ENCODE data around the gene EDN2.

The EDN2 gene

DNA sequence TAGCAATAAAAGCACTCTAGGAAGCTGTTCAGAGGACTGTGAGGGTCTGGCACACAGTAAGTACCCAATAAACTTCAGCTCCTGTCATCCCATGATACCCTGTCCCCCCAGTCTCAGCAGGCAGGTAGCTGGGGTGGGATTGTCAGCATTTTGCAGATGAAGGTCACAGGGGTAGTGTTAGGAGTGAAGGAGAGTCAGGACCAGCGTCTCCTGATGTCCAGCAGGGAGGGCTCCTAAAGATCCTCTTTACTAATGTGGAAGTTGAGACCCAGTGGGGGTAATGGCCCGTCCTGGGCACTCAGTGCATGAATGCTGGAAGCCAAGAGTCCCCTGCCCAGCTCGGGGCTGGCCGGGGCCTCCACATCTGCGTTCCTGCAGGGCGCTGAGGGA lies 31.3 kb upstream of the EDN2 start:
- H3K4me1 ChIP-seq (ENCODE audit: insufficient read depth, insufficient read length) = peaks cover 18% of the 10 kb centered on the region
- no peak overlapping the region for H3K9ac ChIP-seq (ENCODE audit: insufficient read length, low read depth)
- peak overlapping the region; percentile 26 for H3K4me3 ChIP-seq (ENCODE audit: insufficient read length, low read depth)
- H3K9me3 ChIP-seq (ENCODE audit: insufficient read depth, low read length) = no peaks in the 10 kb centered on the region
- no peak for TF ChIP-seq ZNF274 (IDR thresholded peaks at IDR 0.05; ENCODE audit: low read depth, low read length)
- no peak for TF ChIP-seq YY1 (IDR thresholded peaks at IDR 0.05; ENCODE audit: insufficient read depth, insufficient read length)
- TF ChIP-seq SUZ12 (IDR thresholded peaks at IDR 0.05; ENCODE audit: extremely low read depth, insufficient read depth, insufficient read length) = no peak
- H3K36me3 ChIP-seq (ENCODE audit: insufficient read depth, insufficient read length, low read length) = peaks cover 30% of the 10 kb centered on the region
- H3K27me3 ChIP-seq (ENCODE audit: insufficient read depth, insufficient read length) = no peaks in the 10 kb centered on the region
- DNase-seq (ENCODE audit: low read depth, low spot score) = no peak

DNA sequence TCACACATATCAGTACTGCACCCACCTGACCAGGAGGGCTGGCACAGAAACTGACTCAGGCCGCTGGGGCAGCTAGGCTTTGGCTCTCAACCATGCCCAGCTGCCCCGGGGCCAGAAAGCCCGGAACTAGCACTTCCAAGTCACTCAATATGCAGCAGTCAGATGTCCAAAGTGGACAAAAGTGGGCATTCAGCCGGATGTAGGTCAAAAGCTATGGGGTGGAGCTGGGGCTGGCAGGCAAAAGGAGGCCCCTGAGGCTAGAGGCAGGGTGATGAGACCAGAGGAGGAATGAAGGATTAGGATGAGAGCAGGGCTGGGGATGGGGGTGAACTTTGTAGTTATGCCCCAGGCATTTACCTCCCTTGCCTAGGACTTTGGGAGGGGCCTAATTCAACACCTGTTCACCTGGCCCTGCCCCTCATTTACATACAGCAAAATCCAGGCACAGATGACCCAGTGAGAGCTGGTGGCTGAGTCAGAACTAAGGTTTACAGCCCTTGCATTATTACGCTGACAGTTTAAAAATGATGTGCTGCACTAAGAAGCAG lies 30.7 kb upstream of the EDN2 start:
- DNase-seq (ENCODE audit: low read depth, low spot score) = no peak
- Histone ChIP-seq H3K9ac (ENCODE audit: insufficient read length, low read depth) (no peak overlapping the region), H3K36me3 (ENCODE audit: insufficient read depth, insufficient read length, low read length) (peaks cover 32% of the 10 kb centered on the region), H3K9me3 (ENCODE audit: insufficient read depth, low read length) (no peaks in the 10 kb centered on the region), H3K27me3 (ENCODE audit: insufficient read depth, insufficient read length) (no peaks in the 10 kb centered on the region), H3K4me1 (ENCODE audit: insufficient read depth, insufficient read length) (peaks cover 18% of the 10 kb centered on the region), H3K4me3 (ENCODE audit: insufficient read length, low read depth) (no peak overlapping the region)
- TF ChIP-seq SUZ12 (IDR thresholded peaks at IDR 0.05; ENCODE audit: extremely low read depth, insufficient read depth, insufficient read length) = no peak
- TF ChIP-seq YY1 (IDR thresholded peaks at IDR 0.05; ENCODE audit: insufficient read depth, insufficient read length) = no peak
- no peak for TF ChIP-seq ZNF274 (IDR thresholded peaks at IDR 0.05; ENCODE audit: low read depth, low read length)

DNA sequence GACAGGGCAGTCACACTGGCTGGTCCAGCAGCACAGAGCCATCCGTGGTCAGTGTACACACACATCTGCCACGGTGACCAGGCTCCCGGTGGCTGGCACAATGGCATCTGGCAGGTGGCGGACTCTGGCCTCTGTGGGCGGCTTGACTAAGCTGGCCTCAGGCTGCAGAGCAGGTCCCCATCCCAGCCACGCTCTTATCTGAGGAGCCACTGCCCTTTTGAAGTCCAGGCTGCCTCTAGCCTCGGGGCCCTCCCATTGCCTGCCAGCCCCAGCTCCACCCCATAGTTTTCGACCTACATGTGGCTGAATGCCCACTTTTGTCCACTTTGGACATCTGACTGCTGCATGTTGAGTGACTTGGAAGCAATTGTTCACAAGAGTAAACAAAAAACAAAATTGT lies 29.9 kb upstream of the EDN2 start:
- Histone ChIP-seq H3K27me3 (ENCODE audit: insufficient read depth, insufficient read length) (no peaks in the 10 kb centered on the region), H3K4me1 (ENCODE audit: insufficient read depth, insufficient read length) (peaks cover 18% of the 10 kb centered on the region), H3K36me3 (ENCODE audit: insufficient read depth, insufficient read length, low read length) (peaks cover 34% of the 10 kb centered on the region), H3K9me3 (ENCODE audit: insufficient read depth, low read length) (no peaks in the 10 kb centered on the region), H3K4me3 (ENCODE audit: insufficient read length, low read depth) (no peak overlapping the region), H3K9ac (ENCODE audit: insufficient read length, low read depth) (no peak overlapping the region)
- DNase-seq (ENCODE audit: low read depth, low spot score) = no peak
- TF ChIP-seq ZNF274 (IDR thresholded peaks at IDR 0.05; ENCODE audit: low read depth, low read length) (no peak), YY1 (IDR thresholded peaks at IDR 0.05; ENCODE audit: insufficient read depth, insufficient read length) (no peak), SUZ12 (IDR thresholded peaks at IDR 0.05; ENCODE audit: extremely low read depth, insufficient read depth, insufficient read length) (no peak)

DNA sequence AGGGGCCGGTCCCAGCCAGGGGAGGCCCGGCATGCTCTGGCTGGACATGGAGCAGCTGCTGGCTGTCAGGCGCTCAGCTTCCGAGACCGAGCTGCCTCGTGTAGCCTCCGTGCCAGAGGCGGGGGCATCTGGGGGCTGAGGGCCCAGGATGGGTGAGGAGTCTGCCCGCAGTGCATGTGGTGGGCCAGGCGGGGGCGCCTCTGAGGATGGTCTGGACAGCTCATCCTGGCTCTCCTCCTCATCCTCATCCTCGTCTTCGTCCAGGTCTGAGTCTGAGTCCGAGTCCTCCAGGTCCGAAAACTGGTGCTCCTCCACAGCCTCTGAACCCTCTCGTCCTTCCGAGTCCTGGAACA lies 28.9 kb upstream of the EDN2 start:
- DNase-seq (ENCODE audit: low read depth, low spot score) = no peak
- peaks cover 34% of the 10 kb centered on the region for H3K36me3 ChIP-seq (ENCODE audit: insufficient read depth, insufficient read length, low read length)
- H3K27me3 ChIP-seq (ENCODE audit: insufficient read depth, insufficient read length) = no peaks in the 10 kb centered on the region
- no peak for TF ChIP-seq YY1 (IDR thresholded peaks at IDR 0.05; ENCODE audit: insufficient read depth, insufficient read length)
- TF ChIP-seq SUZ12 (IDR thresholded peaks at IDR 0.05; ENCODE audit: extremely low read depth, insufficient read depth, insufficient read length) = no peak
- no peak for TF ChIP-seq ZNF274 (IDR thresholded peaks at IDR 0.05; ENCODE audit: low read depth, low read length)
- H3K9me3 ChIP-seq (ENCODE audit: insufficient read depth, low read length) = no peaks in the 10 kb centered on the region
- no peak overlapping the region for H3K9ac ChIP-seq (ENCODE audit: insufficient read length, low read depth)
- peaks cover 22% of the 10 kb centered on the region for H3K4me1 ChIP-seq (ENCODE audit: insufficient read depth, insufficient read length)
- no peak overlapping the region for H3K4me3 ChIP-seq (ENCODE audit: insufficient read length, low read depth)

DNA sequence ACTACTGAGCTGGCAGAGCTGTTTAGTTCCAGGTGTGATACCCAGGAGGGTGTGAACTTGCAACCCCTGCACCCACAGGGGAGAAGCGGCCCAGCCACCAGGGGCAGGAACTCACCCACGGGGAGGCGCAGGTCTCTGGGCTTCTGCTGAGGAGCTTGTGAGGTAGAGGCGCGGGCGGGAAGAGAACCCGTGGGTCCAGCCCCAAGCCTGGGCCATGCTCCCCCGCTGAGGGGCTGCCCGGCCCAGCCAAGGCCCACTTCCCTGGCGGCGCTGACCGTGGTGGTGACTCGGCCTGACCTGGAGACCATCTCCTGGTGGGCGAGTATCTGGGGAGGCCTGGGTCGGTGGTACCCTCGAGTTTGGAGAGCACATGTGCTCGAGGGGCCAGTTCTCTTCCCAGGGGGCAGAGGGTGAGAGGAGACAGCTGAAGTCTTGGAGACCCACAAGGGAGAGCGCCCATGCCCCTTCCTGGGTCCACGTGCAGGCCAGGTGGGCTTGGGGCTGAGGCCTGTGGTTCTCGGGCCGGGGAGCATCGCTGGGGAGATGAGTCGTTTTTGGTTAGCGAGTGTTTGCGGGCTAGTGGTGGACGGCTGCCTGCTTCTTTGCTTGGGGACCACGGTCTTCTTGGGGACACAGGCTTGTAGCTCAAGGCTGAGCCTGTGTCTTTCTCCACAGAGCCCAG lies 28.4 kb upstream of the EDN2 start:
- DNase-seq (ENCODE audit: low read depth, low spot score) = no peak
- no peaks in the 10 kb centered on the region for H3K27me3 ChIP-seq (ENCODE audit: insufficient read depth, insufficient read length)
- H3K9ac ChIP-seq (ENCODE audit: insufficient read length, low read depth) = no peak overlapping the region
- H3K36me3 ChIP-seq (ENCODE audit: insufficient read depth, insufficient read length, low read length) = peaks cover 34% of the 10 kb centered on the region
- TF ChIP-seq YY1 (IDR thresholded peaks at IDR 0.05; ENCODE audit: insufficient read depth, insufficient read length) (no peak), ZNF274 (IDR thresholded peaks at IDR 0.05; ENCODE audit: low read depth, low read length) (no peak), SUZ12 (IDR thresholded peaks at IDR 0.05; ENCODE audit: extremely low read depth, insufficient read depth, insufficient read length) (no peak)
- no peak overlapping the region for H3K4me3 ChIP-seq (ENCODE audit: insufficient read length, low read depth)
- peaks cover 27% of the 10 kb centered on the region for H3K4me1 ChIP-seq (ENCODE audit: insufficient read depth, insufficient read length)
- H3K9me3 ChIP-seq (ENCODE audit: insufficient read depth, low read length) = no peaks in the 10 kb centered on the region

DNA sequence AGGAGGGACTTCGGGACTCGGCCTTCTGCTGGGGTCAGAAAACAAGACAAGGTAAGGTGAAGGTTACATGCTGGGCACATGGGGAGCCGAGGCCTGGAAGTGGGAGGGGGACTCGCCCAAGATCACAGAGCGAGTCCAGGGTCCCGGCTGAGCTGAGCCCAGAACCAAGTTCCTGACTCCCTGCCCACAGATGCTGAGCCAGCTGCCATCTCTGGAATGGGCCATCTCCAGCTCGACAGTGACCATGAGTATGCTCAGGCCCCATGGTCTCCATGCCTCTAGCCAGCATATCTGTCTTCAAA lies 26.7 kb upstream of the EDN2 start:
- H3K9me3 ChIP-seq (ENCODE audit: insufficient read depth, low read length) = no peaks in the 10 kb centered on the region
- TF ChIP-seq SUZ12 (IDR thresholded peaks at IDR 0.05; ENCODE audit: extremely low read depth, insufficient read depth, insufficient read length) (no peak), ZNF274 (IDR thresholded peaks at IDR 0.05; ENCODE audit: low read depth, low read length) (no peak), YY1 (IDR thresholded peaks at IDR 0.05; ENCODE audit: insufficient read depth, insufficient read length) (no peak)
- H3K27me3 ChIP-seq (ENCODE audit: insufficient read depth, insufficient read length) = no peaks in the 10 kb centered on the region
- no peak for DNase-seq (ENCODE audit: low read depth, low spot score)
- H3K4me3 ChIP-seq (ENCODE audit: insufficient read length, low read depth) = no peak overlapping the region
- peaks cover 27% of the 10 kb centered on the region for H3K4me1 ChIP-seq (ENCODE audit: insufficient read depth, insufficient read length)
- H3K9ac ChIP-seq (ENCODE audit: insufficient read length, low read depth) = no peak overlapping the region
- H3K36me3 ChIP-seq (ENCODE audit: insufficient read depth, insufficient read length, low read length) = peaks cover 32% of the 10 kb centered on the region

DNA sequence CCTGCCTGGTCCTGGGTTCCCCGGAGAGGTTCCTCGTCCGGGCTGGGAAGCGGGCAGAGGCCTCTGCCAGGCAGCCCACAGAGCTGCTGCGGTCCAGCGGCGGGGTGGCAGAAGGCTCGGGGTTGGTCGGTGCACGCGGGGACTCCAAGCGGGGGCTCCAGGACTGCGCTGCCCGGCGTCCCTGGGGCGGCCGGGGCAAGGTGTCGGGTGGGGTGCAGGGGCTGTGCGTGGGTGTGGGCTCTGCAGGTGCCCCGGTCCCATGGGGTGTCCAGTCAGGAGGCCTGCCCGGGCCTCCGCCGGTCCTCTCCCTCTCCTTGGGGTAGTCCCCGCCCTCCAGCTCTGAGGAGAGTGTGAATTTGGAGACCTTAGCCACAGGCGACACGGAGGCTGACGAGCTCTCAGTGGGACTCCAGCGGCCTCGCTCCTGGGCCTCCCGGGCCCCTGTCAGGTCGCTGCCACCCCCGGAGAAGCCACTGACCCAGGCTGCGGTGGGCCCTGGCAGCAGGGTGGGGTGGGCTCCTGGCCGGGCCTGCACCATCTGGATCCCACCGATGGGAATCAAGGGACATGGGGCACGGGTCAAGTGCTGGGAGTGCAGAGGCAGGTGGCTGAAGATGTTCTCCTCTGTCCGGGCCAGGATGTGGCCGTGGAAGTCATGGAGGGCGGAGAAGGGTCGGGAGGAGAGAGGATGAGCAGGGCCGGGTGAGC lies 26.2 kb upstream of the EDN2 start:
- no peak for DNase-seq (ENCODE audit: low read depth, low spot score)
- no peaks in the 10 kb centered on the region for H3K9me3 ChIP-seq (ENCODE audit: insufficient read depth, low read length)
- H3K4me1 ChIP-seq (ENCODE audit: insufficient read depth, insufficient read length) = peaks cover 23% of the 10 kb centered on the region
- TF ChIP-seq SUZ12 (IDR thresholded peaks at IDR 0.05; ENCODE audit: extremely low read depth, insufficient read depth, insufficient read length) = no peak
- TF ChIP-seq ZNF274 (IDR thresholded peaks at IDR 0.05; ENCODE audit: low read depth, low read length) = no peak
- H3K27me3 ChIP-seq (ENCODE audit: insufficient read depth, insufficient read length) = no peaks in the 10 kb centered on the region
- H3K9ac ChIP-seq (ENCODE audit: insufficient read length, low read depth) = no peak overlapping the region
- peaks cover 32% of the 10 kb centered on the region for H3K36me3 ChIP-seq (ENCODE audit: insufficient read depth, insufficient read length, low read length)
- H3K4me3 ChIP-seq (ENCODE audit: insufficient read length, low read depth) = no peak overlapping the region

Measured in NT2/D1 (cell line).